ENCODE data around the gene MALT1. TPM values are rescaled to one million over a fixed set of nuclear protein-coding genes. Genes with fewer than 3 reads are reported as not detected.

The MALT1 gene
- total and polyA plus RNA-seq, 2 donors (not counting 1 experiment from before 2014, with no cell fraction given) = 18.0 to 25.5 TPM

- H3K4me2 ChIP-seq (ENCODE audit: extremely low read depth, insufficient read depth, low read length) = no peak overlapping the region
- H3K36me3 ChIP-seq (ENCODE audit: control insufficient read depth, insufficient read depth, low read length) = no peaks in the 10 kb centered on the region
- DNase-seq (ENCODE audit: low read depth in 2 of 2) = peak in 1 of 2 donors; percentile 45
- H3K9me3 ChIP-seq (ENCODE audit: control insufficient read depth, insufficient read depth, low read depth, low read length) = no peaks in the 10 kb centered on the region
- H2AFZ ChIP-seq (ENCODE audit: low read length) = no peak overlapping the region
- no peak overlapping the region for H3K27ac ChIP-seq (ENCODE audit: insufficient read depth, low read length)
- no peaks in the 10 kb centered on the region for H3K79me2 ChIP-seq (ENCODE audit: control insufficient read depth, insufficient read depth, low read length)
- no peaks in the 10 kb centered on the region for H3K27me3 ChIP-seq (ENCODE audit: control insufficient read depth, insufficient read depth, low read length)
- H3K4me3 ChIP-seq (replicated peaks in 1 of 4; ENCODE audit: control extremely low read depth in 1 of 4, insufficient read depth in 1 of 4, low read depth in 3 of 4, low read length in 4 of 4) = no peak overlapping the region
- TF ChIP-seq EZH2 (IDR thresholded peaks at IDR 0.05; ENCODE audit: low read length, missing control alignments) = no peak
- TF ChIP-seq, protein P1, sequence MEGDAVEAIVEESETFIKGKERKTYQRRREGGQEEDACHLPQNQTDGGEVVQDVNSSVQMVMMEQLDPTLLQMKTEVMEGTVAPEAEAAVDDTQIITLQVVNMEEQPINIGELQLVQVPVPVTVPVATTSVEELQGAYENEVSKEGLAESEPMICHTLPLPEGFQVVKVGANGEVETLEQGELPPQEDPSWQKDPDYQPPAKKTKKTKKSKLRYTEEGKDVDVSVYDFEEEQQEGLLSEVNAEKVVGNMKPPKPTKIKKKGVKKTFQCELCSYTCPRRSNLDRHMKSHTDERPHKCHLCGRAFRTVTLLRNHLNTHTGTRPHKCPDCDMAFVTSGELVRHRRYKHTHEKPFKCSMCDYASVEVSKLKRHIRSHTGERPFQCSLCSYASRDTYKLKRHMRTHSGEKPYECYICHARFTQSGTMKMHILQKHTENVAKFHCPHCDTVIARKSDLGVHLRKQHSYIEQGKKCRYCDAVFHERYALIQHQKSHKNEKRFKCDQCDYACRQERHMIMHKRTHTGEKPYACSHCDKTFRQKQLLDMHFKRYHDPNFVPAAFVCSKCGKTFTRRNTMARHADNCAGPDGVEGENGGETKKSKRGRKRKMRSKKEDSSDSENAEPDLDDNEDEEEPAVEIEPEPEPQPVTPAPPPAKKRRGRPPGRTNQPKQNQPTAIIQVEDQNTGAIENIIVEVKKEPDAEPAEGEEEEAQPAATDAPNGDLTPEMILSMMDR (conservative IDR thresholded peaks at IDR 0.05 in 1 of 2, IDR thresholded peaks at IDR 0.05 in 1 of 2; ENCODE audit: low read depth in 1 of 2, low read length in 2 of 2) = no peak
- H3K9ac ChIP-seq (ENCODE audit: insufficient read depth, low read length) = no peak overlapping the region
- no peaks in the 10 kb centered on the region for H4K20me1 ChIP-seq (ENCODE audit: control insufficient read depth, extremely low read depth, insufficient read depth, low read length)
- H3K4me1 ChIP-seq (ENCODE audit: control insufficient read depth, extremely low read depth, insufficient read depth, low read length) = no peaks in the 10 kb centered on the region
These were observed 50.4 kb downstream of the MALT1 start for GRCh38 chr18:58721566-58722239.

DNA sequence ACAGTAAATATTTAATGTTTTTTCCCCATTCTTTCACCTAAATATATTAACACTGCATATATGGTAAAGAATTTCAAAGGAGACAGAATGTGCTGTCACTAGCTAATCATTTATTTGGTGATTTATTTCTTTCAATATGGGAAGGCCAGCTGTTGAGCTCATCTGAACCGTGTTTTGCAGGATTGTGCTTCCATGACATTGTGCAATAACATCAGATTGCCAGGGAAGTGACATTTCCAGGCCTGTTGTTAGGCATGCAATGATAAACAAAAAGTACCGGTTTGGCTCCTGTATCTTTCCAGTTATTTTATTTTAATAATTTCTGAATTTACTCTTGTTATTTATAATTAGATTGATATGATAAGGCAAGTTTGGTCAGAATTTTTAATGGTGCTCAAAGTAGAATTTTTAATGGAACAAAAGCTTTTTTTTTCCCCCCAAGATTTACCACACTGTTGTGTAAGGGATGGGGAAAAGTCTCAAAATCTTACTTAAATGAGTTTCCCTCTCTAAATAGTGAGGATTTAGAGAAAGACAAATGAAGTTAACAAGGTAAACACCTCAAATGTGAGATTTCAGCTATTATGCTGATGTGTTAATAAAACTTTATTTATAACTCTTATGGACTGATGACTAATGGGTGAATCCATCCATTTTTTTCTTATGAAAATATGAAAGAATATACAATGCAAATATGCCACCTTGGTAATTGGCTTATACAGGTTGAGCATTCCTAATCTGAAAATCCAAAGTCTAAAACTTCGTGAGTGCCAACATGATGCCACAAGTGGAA, 52.7 kb downstream of the MALT1 start:
- Histone ChIP-seq H3K9me3 (ENCODE audit: control insufficient read depth, insufficient read depth, low read depth, low read length) (no peaks in the 10 kb centered on the region), H3K4me2 (ENCODE audit: extremely low read depth, insufficient read depth, low read length) (no peak overlapping the region), H3K4me3 (replicated peaks in 1 of 4; ENCODE audit: control extremely low read depth in 1 of 4, insufficient read depth in 1 of 4, low read depth in 3 of 4, low read length in 4 of 4) (no peak overlapping the region), H4K20me1 (ENCODE audit: control insufficient read depth, extremely low read depth, insufficient read depth, low read length) (no peaks in the 10 kb centered on the region), H3K79me2 (ENCODE audit: control insufficient read depth, insufficient read depth, low read length) (no peaks in the 10 kb centered on the region), H3K4me1 (ENCODE audit: control insufficient read depth, extremely low read depth, insufficient read depth, low read length) (no peaks in the 10 kb centered on the region), H3K27ac (ENCODE audit: insufficient read depth, low read length) (no peak overlapping the region), H3K9ac (ENCODE audit: insufficient read depth, low read length) (no peak overlapping the region), H3K36me3 (ENCODE audit: control insufficient read depth, insufficient read depth, low read length) (no peaks in the 10 kb centered on the region), H3K27me3 (ENCODE audit: control insufficient read depth, insufficient read depth, low read length) (no peaks in the 10 kb centered on the region), H2AFZ (ENCODE audit: low read length) (no peak overlapping the region)
- TF ChIP-seq EZH2 (IDR thresholded peaks at IDR 0.05; ENCODE audit: low read length, missing control alignments) = no peak
- TF ChIP-seq, protein P1 (conservative IDR thresholded peaks at IDR 0.05 in 1 of 2, IDR thresholded peaks at IDR 0.05 in 1 of 2; ENCODE audit: low read depth in 1 of 2, low read length in 2 of 2) = no peak
- DNase-seq (ENCODE audit: low read depth in 2 of 2) = peak in 1 of 2 donors; percentile 56

DNA sequence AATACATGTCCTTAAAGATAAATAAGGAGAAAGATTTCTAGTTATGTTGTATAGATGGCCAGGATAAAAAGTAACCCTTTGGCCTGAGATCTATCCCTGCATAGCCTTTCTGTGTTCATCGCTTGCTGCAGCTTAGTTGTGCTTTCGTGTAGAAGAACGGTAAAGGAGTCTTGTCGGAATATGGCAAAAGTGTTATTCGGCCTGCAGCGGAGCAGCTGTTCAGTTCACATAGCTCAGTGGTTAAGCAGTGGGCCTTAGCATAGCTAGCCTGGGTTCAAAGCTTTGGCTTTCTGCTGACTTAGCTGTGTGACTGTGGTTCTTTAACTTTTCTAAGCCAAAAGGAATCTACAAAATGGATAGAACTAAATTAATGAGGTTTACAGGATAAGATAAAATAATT, 55.4 kb downstream of the MALT1 start:
- H3K4me3 ChIP-seq (replicated peaks in 1 of 4; ENCODE audit: control extremely low read depth in 1 of 4, insufficient read depth in 1 of 4, low read depth in 3 of 4, low read length in 4 of 4) = no peak overlapping the region
- no peak overlapping the region for H2AFZ ChIP-seq (ENCODE audit: low read length)
- TF ChIP-seq, protein P1 (conservative IDR thresholded peaks at IDR 0.05 in 1 of 2, IDR thresholded peaks at IDR 0.05 in 1 of 2; ENCODE audit: low read depth in 1 of 2, low read length in 2 of 2) = no peak
- no peak for TF ChIP-seq EZH2 (IDR thresholded peaks at IDR 0.05; ENCODE audit: low read length, missing control alignments)
- H3K9ac ChIP-seq (ENCODE audit: insufficient read depth, low read length) = no peak overlapping the region
- no peaks in the 10 kb centered on the region for H3K79me2 ChIP-seq (ENCODE audit: control insufficient read depth, insufficient read depth, low read length)
- H3K4me1 ChIP-seq (ENCODE audit: control insufficient read depth, extremely low read depth, insufficient read depth, low read length) = no peaks in the 10 kb centered on the region
- H3K27ac ChIP-seq (ENCODE audit: insufficient read depth, low read length) = no peak overlapping the region
- H4K20me1 ChIP-seq (ENCODE audit: control insufficient read depth, extremely low read depth, insufficient read depth, low read length) = no peaks in the 10 kb centered on the region
- no peaks in the 10 kb centered on the region for H3K9me3 ChIP-seq (ENCODE audit: control insufficient read depth, insufficient read depth, low read depth, low read length)
- no peaks in the 10 kb centered on the region for H3K27me3 ChIP-seq (ENCODE audit: control insufficient read depth, insufficient read depth, low read length)
- no peak for DNase-seq (ENCODE audit: low read depth in 2 of 2)
- H3K4me2 ChIP-seq (ENCODE audit: extremely low read depth, insufficient read depth, low read length) = no peak overlapping the region
- no peaks in the 10 kb centered on the region for H3K36me3 ChIP-seq (ENCODE audit: control insufficient read depth, insufficient read depth, low read length)
